Femur (tissue), 1 donor: ENCODE data around the gene LPCAT1.
"Not testable (repeated sequence)": the region's sequence is repeated elsewhere in the genome, so short reads cannot be mapped to it uniquely, and the experiment has no call there.

Source experiments
- DNase-seq: peaks from one replicate; pipeline ENCODE4 v3.0.0-alpha.2; 2017

Gene LPCAT1

GRCh38 chr5:1523793-1524480 is at the start of gene LPCAT1:
LPCAT1 (minus strand) TSS chr5:1523960; CDS start chr5:1523844, 116 bp downstream.
- peak; percentile 88 for DNase-seq

GRCh38 chr5:1571875-1572274 is 48.1 kb upstream of the LPCAT1 start:
- DNase-seq: not testable (repeated sequence)

GRCh38 chr5:1570975-1571374 is 47.2 kb upstream of the LPCAT1 start:
- no peak for DNase-seq

- no peak for DNase-seq
These were observed 44.6 kb upstream of the LPCAT1 start for GRCh38 chr5:1568201-1568979.

- DNase-seq: not testable (repeated sequence)
These were observed 43.9 kb upstream of the LPCAT1 start for GRCh38 chr5:1567527-1568200.

DNA sequence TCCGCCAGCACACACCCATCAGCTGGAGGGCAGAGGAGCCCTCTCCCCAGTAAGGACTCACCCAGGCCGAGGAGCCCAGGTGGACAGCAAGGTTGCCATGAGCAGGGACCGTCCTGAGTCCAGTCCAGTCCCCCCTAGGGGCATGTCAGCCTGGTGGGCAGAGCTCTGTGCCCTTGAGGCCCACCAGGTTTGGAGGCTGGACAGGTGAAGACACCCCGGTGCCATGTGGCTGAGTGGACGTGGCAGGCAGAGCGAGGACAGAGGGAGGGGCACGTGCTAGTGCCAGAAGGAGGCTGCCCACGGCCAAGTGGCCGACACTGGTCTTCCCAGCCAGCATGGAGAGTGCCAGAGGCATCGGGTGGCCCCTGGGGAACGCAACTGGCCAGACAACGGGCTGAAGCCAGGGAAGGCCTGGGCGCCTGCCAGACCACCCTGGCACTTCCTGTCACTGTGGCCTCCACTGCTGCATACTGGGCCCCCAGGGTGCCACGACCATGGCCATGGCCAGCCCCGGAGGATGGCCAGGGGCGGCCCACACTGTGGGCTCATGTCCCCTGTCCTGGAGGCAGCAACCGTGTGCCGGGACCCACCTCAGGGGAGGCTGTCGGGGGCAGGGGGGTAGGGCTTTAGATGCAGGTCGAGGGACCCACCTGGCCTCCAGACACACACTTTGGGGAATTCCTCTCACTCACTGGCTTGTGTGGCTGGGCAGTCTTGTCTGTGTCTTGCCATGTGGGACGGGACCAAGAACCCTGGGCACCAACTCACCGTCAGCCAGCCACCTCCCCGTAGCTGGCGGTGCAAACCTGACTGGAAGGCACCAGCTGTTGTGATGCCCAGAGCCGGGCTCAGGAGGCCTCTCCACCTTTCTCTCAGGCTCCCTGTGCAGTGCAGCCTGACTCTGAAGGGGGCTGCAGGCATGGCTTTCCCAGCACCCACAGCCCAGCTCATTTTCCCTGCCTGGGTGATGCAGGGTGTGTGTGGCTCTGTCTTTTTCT is 42.3 kb upstream of the LPCAT1 start:
- no peak for DNase-seq

GRCh38 chr5:1564824-1565736 is 41.3 kb upstream of the LPCAT1 start:
- no peak for DNase-seq

DNA sequence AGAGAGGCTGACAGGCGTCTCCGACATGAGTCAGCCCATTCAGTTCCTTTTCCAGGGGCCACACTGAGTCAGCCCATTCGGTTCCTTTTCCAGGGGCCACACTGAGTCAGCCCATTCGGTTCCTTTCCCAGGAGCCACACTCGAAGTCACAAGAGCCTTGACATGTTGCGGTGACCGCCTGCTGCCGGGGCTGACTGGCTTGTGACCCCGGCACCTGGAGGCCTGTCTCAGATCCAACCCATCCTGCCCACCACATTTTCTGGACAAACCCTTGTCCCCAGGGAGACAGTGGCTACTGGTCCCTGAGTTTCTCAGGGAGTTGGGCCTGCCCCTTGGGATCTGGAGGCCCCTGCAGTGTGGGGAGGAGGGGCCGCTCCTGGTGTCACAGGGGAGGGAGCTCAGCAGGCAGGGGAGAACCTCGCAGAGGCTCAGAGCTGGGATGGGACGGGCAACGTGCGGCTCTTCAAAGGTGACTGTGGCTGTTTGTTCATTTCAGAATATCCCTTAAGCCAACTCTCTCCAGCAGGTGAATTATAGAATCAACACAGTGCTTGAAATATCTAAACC is 40.5 kb upstream of the LPCAT1 start:
- DNase-seq: no peak

DNA sequence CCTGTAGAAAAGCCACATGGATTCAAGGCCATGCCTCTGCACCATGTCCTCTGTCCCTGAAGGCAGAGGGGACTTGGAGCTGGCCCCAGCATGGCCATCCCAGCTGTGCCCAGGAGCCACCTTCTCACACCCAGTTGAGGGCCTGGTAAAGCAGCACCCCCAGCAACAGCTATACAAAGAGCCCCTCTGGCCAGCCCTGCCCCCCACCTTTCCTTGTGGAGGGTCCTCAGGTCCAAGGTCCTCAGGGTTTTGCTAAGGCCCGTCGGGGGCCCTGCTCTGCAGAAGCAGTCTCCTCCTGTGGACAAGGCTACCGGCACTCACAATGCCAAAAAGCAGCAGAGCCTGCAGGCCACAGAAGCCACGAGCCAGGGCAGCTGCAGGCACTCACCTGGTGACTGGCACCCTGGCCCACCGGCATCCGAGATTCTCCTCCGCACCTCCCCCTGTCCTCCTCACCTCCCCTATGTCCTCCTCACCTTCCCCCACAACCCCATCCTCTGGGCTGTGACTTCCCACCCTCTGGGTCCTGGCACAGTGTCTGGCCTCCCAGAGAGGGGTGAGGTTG is 39.9 kb upstream of the LPCAT1 start:
- no peak for DNase-seq

GRCh38 chr5:1563051-1563461 is 39.3 kb upstream of the LPCAT1 start:
- DNase-seq: no peak

- DNase-seq: no peak
These were observed 38.8 kb upstream of the LPCAT1 start for GRCh38 chr5:1562599-1562998.

DNA sequence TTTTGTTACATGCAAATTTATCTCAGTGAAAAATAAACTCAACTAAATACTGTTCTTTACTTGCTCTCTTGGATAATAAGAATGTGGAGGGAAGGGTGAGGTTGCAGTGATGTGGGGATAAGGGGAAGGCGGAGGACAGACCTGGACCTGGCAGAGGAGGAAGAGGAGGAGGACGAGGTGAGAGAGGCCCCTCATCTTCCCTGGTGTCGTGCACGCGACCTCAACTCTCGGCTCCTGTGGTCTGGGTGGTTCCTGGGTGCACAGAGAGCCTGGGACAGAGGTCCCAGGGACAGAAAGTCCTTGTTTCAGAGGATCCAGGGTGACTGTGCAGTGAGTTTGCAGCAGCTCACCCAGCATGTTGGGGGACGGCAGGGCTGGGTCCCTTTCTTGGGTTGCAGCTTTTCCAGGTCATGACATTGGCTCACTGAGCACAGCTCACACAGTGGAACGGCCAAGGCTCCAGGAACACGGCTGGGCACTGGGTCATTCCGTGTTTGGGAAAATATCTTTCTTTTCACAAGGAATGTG is 37.7 kb upstream of the LPCAT1 start:
- DNase-seq: no peak

DNA sequence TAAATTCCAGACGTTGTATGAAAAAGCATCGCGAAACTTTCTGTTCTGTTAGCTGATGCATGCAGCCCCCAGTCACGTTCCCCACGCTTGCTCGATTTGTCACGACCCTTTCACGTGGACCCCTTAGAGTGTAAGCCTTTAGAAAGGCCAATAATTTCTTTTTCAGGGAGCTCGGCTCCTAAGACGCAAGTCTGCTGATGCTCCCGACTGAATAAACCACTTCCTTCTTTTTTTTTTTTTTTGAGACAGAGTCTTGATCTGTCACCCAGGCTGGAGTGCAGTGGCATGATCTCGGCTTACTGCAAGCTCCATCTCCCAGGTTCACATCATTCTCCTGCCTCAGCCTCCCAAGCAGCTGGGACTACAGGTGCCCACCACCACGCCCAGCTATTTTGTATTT is 36.7 kb upstream of the LPCAT1 start:
- DNase-seq: not testable (repeated sequence)

GRCh38 chr5:1558944-1559343 is 35.2 kb upstream of the LPCAT1 start:
- DNase-seq: no peak

DNA sequence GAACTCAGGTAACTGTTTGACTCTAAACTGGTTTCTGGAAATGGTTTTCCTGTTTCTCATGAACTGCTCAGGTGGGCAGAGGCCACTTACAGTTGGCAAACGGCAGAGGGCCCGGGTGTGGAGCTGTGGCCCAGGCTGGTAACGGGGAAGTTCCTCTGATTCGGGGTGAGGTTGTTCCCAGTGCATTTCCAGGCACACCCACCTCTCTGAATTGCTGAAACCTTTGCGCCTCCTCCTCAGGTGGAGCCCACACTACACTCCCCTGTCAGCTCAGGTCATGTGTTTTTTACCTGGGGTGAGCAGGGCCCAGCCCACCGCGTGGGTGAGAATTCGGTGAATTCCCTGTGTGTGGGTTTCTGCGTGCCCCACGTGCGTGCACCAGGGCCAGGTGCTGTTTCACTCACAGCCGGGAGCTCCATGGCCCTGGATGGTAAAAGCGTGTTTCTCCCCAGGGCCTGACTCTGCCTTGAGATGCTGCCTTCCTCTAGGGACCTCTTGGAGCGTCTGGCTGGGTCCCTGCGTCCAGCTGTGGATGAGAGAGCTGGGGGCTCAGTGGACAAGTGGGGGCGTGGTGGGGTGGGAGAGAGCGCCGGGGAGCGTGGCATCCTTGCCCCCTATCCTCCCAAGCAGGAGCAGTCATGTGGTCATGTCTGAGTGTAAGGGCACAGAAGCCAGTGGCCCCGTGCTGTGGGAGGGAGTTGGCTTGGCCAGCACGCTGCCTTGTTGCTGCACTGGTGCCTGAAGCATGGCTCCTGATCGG is 33.5 kb upstream of the LPCAT1 start:
- no peak for DNase-seq

GRCh38 chr5:1555808-1556731 is 32.3 kb upstream of the LPCAT1 start:
- DNase-seq: no peak

GRCh38 chr5:1555011-1555807 is 31.4 kb upstream of the LPCAT1 start:
- peak; percentile 82 for DNase-seq
